ENCODE results near the gene FOXP1. TPM values are rescaled to one million over a fixed set of nuclear protein-coding genes. Genes with fewer than 3 reads are reported as not detected.

FOXP1 gene
- total RNA-seq, 4 donors from 2014 or later: 13.2 to 46.6 (median 29.2) TPM

DNA sequence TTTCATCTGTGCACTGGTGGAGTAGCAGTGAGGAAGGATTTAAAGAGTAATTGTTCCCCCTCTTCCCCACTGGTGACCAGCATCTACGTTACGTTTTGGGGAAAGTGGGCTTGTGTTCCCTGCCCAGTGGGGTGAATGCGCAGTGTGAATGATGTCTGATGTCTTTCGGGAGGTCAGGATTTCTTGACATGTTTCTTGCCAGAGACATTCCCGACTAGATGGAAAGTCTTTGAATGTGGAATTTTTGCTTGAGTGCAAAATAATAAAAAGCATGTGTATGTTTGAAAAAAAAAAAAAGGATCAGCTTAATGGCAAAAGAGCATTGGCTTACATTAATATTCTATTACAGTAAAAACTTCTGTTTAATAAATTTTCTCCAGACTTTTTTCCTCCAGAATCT is 632.2 kb downstream of the FOXP1 start:
- intact Hi-C loops (cut with DNase I; ENCODE audit: low total_unique reads) (no loop called here), in situ Hi-C loops (cut with MboI; ENCODE audit: low sequenced_read_pairs in 4 of 4) (no loop called here)
- no peak for DNase-seq
- Histone ChIP-seq H3K4me3 (no peak overlapping the region), H3K9me3 (no peaks in the 10 kb centered on the region), H3K27ac (no peak overlapping the region), H3K27me3 (no peaks in the 10 kb centered on the region), H3K4me1 (no peaks in the 10 kb centered on the region), H3K36me3 (no peaks in the 10 kb centered on the region)
- TF ChIP-seq CTCF (IDR thresholded peaks at IDR 0.05 in 4 of 5, conservative IDR thresholded peaks at IDR 0.05 in 1 of 5): no peak
- no peak for TF ChIP-seq POLR2A (IDR thresholded peaks at IDR 0.05)
- no peak for ATAC-seq

DNA sequence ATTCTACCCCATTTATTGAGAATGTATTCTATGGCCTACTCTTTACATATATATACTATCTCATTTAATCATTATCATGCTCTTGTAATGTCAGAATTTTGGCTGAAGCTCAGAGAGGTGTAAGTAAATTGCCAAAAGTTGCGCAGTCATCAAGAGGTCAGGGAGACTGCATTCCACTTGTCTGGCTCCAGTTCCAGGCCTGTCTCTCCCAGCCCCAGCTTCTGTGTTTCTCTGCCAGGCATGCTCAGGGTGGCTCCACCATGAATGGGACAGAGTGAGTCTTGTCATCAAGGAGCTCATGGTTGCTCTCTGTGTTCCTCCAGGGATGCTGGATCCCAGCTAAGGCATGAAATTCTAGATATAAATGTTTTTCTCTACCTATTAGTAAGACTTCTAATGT is 635.9 kb downstream of the FOXP1 start:
- DNase-seq: no peak
- TF ChIP-seq POLR2A (IDR thresholded peaks at IDR 0.05) (no peak), CTCF (IDR thresholded peaks at IDR 0.05 in 4 of 5, conservative IDR thresholded peaks at IDR 0.05 in 1 of 5) (no peak)
- Histone ChIP-seq H3K4me1 (no peaks in the 10 kb centered on the region), H3K27ac (no peak overlapping the region), H3K36me3 (no peaks in the 10 kb centered on the region), H3K27me3 (no peaks in the 10 kb centered on the region), H3K9me3 (no peaks in the 10 kb centered on the region), H3K4me3 (no peak overlapping the region)
- intact Hi-C loops (cut with DNase I; ENCODE audit: low total_unique reads): no loop called here
- ATAC-seq: no peak
- in situ Hi-C loops (cut with MboI; ENCODE audit: low sequenced_read_pairs in 4 of 4): no loop called here

- intact Hi-C loops (cut with DNase I; ENCODE audit: low total_unique reads): no loop called here
- Histone ChIP-seq H3K27ac (no peak overlapping the region), H3K9me3 (no peaks in the 10 kb centered on the region), H3K27me3 (no peaks in the 10 kb centered on the region), H3K4me1 (no peaks in the 10 kb centered on the region), H3K36me3 (no peaks in the 10 kb centered on the region), H3K4me3 (no peak overlapping the region)
- TF ChIP-seq CTCF (IDR thresholded peaks at IDR 0.05 in 4 of 5, conservative IDR thresholded peaks at IDR 0.05 in 1 of 5): no peak
- no peak for TF ChIP-seq POLR2A (IDR thresholded peaks at IDR 0.05)
- in situ Hi-C loops (cut with MboI; ENCODE audit: low sequenced_read_pairs in 4 of 4): no loop called here
- ATAC-seq (no peak), DNase-seq (no peak)
These were observed 639.6 kb downstream of the FOXP1 start for GRCh38 chr3:70943886-70944285.

GRCh38 chr3:70933105-70933810 is 650.3 kb downstream of the FOXP1 start:
- no peak for DNase-seq
- no peaks in the 10 kb centered on the region for H3K9me3 ChIP-seq
- no peak for ATAC-seq
- no peak overlapping the region for H3K4me3 ChIP-seq
- in situ Hi-C loops (cut with MboI; ENCODE audit: low sequenced_read_pairs in 4 of 4) (no loop called here), intact Hi-C loops (cut with DNase I; ENCODE audit: low total_unique reads) (no loop called here)
- no peak overlapping the region for H3K27ac ChIP-seq
- no peak for TF ChIP-seq CTCF (IDR thresholded peaks at IDR 0.05 in 4 of 5, conservative IDR thresholded peaks at IDR 0.05 in 1 of 5)
- TF ChIP-seq POLR2A (IDR thresholded peaks at IDR 0.05): no peak
- H3K36me3 ChIP-seq: no peaks in the 10 kb centered on the region
- no peaks in the 10 kb centered on the region for H3K27me3 ChIP-seq
- no peaks in the 10 kb centered on the region for H3K4me1 ChIP-seq

GRCh38 chr3:70930066-70930465 is 653.5 kb downstream of the FOXP1 start:
- no peak for TF ChIP-seq CTCF (IDR thresholded peaks at IDR 0.05 in 4 of 5, conservative IDR thresholded peaks at IDR 0.05 in 1 of 5)
- TF ChIP-seq POLR2A (IDR thresholded peaks at IDR 0.05): no peak
- Histone ChIP-seq H3K9me3 (no peaks in the 10 kb centered on the region), H3K4me1 (no peaks in the 10 kb centered on the region), H3K27ac (no peak overlapping the region), H3K27me3 (no peaks in the 10 kb centered on the region), H3K36me3 (no peaks in the 10 kb centered on the region), H3K4me3 (no peak overlapping the region)
- in situ Hi-C loops (cut with MboI; ENCODE audit: low sequenced_read_pairs in 4 of 4) (no loop called here), intact Hi-C loops (cut with DNase I; ENCODE audit: low total_unique reads) (no loop called here)
- ATAC-seq (no peak), DNase-seq (no peak)
